Fibroblast of the aortic adventitia (primary cell): Measurements from ENCODE around the gene CAMK4. TPM values are rescaled to one million over a fixed set of nuclear protein-coding genes. Genes with fewer than 3 reads are reported as not detected.

ENCODE experiments used
- DNase-seq: peaks from one replicate; pipeline ENCODE4 v3.0.0-alpha.2; 2010; ENCODE audit warnings: low read depth
- H3K4me3 ChIP-seq: 2 replicates; pipeline ENCODE4 v1.5.1; 2011; ENCODE audit warnings: low read depth, mild to moderate bottlenecking, control low read depth, low read length, moderate library complexity
- total RNA-seq: library from RNA; depleted of rRNA; stranded (reverse); fragments of >200 nt; gene quantifications from 2 replicates; pipeline ENCODE4 v1.2.3, GENCODE V29; 2012; ENCODE audit warnings: low replicate concordance
- TF ChIP-seq, protein P1 (sequence below): IDR thresholded peaks from 2 replicates; pipeline ENCODE4 v1.5.1; 2011; ENCODE audit warnings: mild to moderate bottlenecking, low read length, control low read depth, inconsistent platforms; ENCODE audit not compliant: insufficient read depth

The CAMK4 gene
- total RNA-seq, 1 donor, result 5.4 TPM

DNA sequence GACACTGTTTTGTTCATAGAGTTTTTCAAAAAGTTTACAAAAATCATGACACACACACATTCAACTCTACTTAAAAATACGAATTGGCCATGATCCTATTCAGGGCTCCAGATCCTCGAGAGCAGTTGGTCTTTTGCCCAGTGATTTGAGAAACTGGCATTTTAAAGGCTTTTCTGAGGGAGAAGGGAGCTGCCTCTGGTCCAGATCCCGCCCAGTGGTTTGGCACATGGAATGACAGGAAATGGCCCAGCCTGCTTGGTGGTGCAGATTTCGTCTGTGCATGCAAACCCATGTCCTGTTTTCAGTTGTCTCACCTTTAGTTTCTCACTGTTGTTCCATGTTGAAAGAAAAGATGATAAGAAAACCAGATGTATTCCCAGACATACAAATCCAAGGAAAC is 3.6 kb downstream of the CAMK4 start:
- H3K4me3 ChIP-seq, result no peak overlapping the region
- peak; percentile 85 for DNase-seq
- TF ChIP-seq, protein P1, sequence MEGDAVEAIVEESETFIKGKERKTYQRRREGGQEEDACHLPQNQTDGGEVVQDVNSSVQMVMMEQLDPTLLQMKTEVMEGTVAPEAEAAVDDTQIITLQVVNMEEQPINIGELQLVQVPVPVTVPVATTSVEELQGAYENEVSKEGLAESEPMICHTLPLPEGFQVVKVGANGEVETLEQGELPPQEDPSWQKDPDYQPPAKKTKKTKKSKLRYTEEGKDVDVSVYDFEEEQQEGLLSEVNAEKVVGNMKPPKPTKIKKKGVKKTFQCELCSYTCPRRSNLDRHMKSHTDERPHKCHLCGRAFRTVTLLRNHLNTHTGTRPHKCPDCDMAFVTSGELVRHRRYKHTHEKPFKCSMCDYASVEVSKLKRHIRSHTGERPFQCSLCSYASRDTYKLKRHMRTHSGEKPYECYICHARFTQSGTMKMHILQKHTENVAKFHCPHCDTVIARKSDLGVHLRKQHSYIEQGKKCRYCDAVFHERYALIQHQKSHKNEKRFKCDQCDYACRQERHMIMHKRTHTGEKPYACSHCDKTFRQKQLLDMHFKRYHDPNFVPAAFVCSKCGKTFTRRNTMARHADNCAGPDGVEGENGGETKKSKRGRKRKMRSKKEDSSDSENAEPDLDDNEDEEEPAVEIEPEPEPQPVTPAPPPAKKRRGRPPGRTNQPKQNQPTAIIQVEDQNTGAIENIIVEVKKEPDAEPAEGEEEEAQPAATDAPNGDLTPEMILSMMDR, result no peak

- H3K4me3 ChIP-seq, result no peak overlapping the region
- DNase-seq, result peak; percentile 11
- TF ChIP-seq, protein P1, result no peak
Observed at GRCh38 chr5:111228520-111229220, 4.5 kb downstream of the CAMK4 start.

GRCh38 chr5:111229221-111229835 is 5.1 kb downstream of the CAMK4 start:
- TF ChIP-seq, protein P1, result no peak
- H3K4me3 ChIP-seq, result no peak overlapping the region
- DNase-seq, result no peak

DNA sequence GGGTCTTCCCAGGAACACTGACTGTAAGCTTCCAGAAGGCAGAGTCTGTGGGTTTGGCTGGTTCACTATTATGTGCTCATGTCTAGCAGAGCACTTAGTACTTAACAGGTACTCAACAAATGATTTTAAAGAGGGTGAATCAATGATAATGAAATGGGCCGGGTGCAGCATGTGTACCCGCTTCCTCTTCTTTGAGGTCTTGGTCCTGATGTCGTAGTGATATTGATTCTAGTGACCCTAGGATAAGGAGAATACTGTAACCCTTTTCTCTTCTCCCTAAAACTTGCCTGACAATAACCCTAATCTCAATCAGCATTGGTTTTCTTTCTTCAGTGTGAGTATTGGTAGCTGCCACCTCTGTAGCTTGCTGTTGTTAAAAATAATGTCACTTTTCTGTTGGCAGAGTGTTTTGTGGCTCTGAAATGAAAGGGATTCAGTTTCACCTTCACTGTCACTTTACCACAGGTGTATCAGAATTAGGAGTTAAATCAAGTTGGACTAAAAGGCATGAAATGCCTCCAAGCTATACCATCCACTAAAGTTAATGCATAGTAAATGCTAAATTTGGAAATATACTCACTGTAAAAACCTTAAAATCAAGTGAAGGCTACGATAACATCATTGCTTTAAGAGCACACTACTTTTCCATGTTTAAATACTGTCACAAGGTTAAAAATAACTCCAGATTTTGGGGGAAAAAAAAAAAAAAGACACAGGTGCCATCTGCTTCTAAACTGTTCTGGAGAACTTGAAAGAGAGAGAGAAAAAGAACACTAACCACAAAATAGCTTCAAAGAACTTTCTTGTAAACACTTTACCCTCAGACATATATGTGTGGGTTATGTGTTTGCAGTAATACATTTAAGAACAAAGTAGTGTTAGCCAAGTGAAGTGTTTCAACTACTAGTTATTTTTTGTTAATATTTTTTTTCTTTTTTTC is 6.0 kb downstream of the CAMK4 start:
- no peak for DNase-seq
- no peak overlapping the region for H3K4me3 ChIP-seq
- TF ChIP-seq, protein P1, result no peak

- TF ChIP-seq, protein P1, result no peak
- no peak for DNase-seq
- H3K4me3 ChIP-seq, result no peak overlapping the region
Observed at GRCh38 chr5:111231119-111231518, 6.9 kb downstream of the CAMK4 start.

- no peak overlapping the region for H3K4me3 ChIP-seq
- no peak for DNase-seq
- TF ChIP-seq, protein P1, result no peak
Observed at GRCh38 chr5:111232311-111233051, 8.3 kb downstream of the CAMK4 start.
